NCI-H446 treated with DMSO at 0.1 percent for 48 hours (cell line): ENCODE results near the gene PCSK2.
"Not testable (repeated sequence)": the region's sequence is repeated elsewhere in the genome, so short reads cannot be mapped to it uniquely, and the experiment has no call there.

Source experiments
- DNase-seq: peaks from one replicate; lab custom pipeline; 2025; lab: John Stamatoyannopoulos, UW

The PCSK2 gene

GRCh38 chr20:17226410-17227218 lies at the start of gene PCSK2:
PCSK2 (plus strand) TSS chr20:17227040; CDS start chr20:17227306, 266 bp downstream.
- DNase-seq: peak; percentile 94

- no peak for DNase-seq
Measured at GRCh38 chr20:17177341-17177740, 49.5 kb upstream of the PCSK2 start.

- no peak for DNase-seq
Measured at GRCh38 chr20:17179840-17180239, 47.0 kb upstream of the PCSK2 start.

- no peak for DNase-seq
Measured at GRCh38 chr20:17189976-17190695, 36.7 kb upstream of the PCSK2 start.

- no peak for DNase-seq
Measured at GRCh38 chr20:17197041-17197440, 29.8 kb upstream of the PCSK2 start.

- DNase-seq: no peak
Measured at GRCh38 chr20:17202030-17202429, 24.8 kb upstream of the PCSK2 start.

- DNase-seq: no peak
Measured at GRCh38 chr20:17202673-17203072, 24.2 kb upstream of the PCSK2 start.

GRCh38 chr20:17205084-17205813 lies 21.6 kb upstream of the PCSK2 start:
- DNase-seq: no peak

GRCh38 chr20:17210387-17210786 lies 16.5 kb upstream of the PCSK2 start:
- DNase-seq: no peak

GRCh38 chr20:17210983-17211382 lies 15.9 kb upstream of the PCSK2 start:
- DNase-seq: no peak

- DNase-seq: no peak
Measured at GRCh38 chr20:17215167-17215566, 11.7 kb upstream of the PCSK2 start.

- not testable (repeated sequence) for DNase-seq
Measured at GRCh38 chr20:17219856-17220255, 7.0 kb upstream of the PCSK2 start.

- no peak for DNase-seq
Measured at GRCh38 chr20:17223553-17223952, 3.3 kb upstream of the PCSK2 start.

GRCh38 chr20:17225851-17226409 lies 910 bp upstream of the PCSK2 start:
- DNase-seq: no peak

- DNase-seq: peak; percentile 42
Measured at GRCh38 chr20:17227219-17227575, 357 bp downstream of the PCSK2 start.

GRCh38 chr20:17227669-17228623 lies 1.1 kb downstream of the PCSK2 start:
- DNase-seq: peak; percentile 32

GRCh38 chr20:17228624-17229061 lies 1.8 kb downstream of the PCSK2 start:
- peak; percentile 69 for DNase-seq

- DNase-seq: no peak
Measured at GRCh38 chr20:17229256-17229655, 2.4 kb downstream of the PCSK2 start.

- no peak for DNase-seq
Measured at GRCh38 chr20:17233626-17234025, 6.8 kb downstream of the PCSK2 start.

GRCh38 chr20:17236766-17237165 lies 9.9 kb downstream of the PCSK2 start:
- DNase-seq: no peak

GRCh38 chr20:17248224-17248623 lies 21.4 kb downstream of the PCSK2 start:
- DNase-seq: no peak
